SK-N-MC (cell line): ENCODE measurements around the gene JPT2.

Experiments
- EZH2 ChIP-seq: fragments of 200-600 bp; sonication (generic); IDR thresholded peaks from one replicate; pipeline ENCODE4 v1.6.1; 2017; ENCODE audit warnings: antibody characterized with exemption
- FOXP2 ChIP-seq: optimal IDR thresholded peaks from 2 replicates; pipeline ENCODE3; 2011; ENCODE audit warnings: mild to moderate bottlenecking, moderate library complexity; ENCODE audit not compliant: insufficient read depth; ENCODE audit errors: extremely low read length, control extremely low read depth
- POLR2AphosphoS5 ChIP-seq: IDR thresholded peaks from 2 replicates; pipeline ENCODE4 v1.6.1; 2012; ENCODE audit warnings: mild to moderate bottlenecking, low read depth, low read length, borderline replicate concordance

DNA sequence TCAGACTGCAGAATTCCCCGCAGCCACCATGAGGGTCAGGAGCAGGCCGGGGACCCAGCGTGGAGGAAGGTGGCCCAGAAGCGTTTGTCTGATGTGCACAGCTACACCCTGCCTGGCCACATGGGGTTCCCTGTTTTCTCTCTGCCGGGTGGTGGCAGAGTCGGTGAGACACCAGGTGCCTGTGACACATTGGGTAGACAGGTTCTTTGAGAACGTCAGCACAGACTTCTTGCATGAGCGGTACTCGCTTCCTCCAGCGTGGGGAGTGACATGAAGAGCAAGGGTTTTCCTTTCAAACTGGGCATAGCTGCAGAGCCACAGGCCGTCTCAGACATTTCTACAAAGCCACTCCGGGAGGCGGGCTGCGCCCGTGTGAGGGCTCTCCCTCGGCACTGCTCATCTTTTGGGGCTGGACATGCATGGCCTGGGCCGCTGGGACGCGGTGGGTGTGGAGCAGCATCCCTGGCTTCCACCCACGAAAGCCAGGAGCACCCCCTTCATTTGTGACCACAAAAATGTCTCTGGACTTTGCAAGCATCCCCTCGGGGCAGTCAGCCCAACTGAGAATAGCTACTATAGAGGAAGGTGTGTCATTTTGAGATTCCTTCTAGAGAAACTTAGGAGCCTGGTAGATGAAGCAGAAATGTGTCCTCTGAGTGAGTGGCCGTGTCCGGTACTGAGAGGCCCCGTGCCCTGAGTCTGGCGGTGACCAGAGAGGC lies 67.3 kb downstream of the JPT2 start:
- TF ChIP-seq EZH2: no peak
- no peak for TF ChIP-seq POLR2AphosphoS5
- no peak for TF ChIP-seq FOXP2
